Measurements from ENCODE around the gene KIAA0040.

GRCh38 chr1:175131095-175131494 lies 61.5 kb downstream of the KIAA0040 start:
- TF ChIP-seq POLR2AphosphoS5 (IDR thresholded peaks at IDR 0.05; ENCODE audit: low read length) (no peak), BACH1 (IDR thresholded peaks at IDR 0.05; ENCODE audit: borderline replicate concordance) (no peak), SMAD1 (IDR thresholded peaks at IDR 0.05; ENCODE audit: low read depth, partially characterized antibody) (no peak)
